ENCODE measurements around the gene MAST4.

MAST4 gene

DNA sequence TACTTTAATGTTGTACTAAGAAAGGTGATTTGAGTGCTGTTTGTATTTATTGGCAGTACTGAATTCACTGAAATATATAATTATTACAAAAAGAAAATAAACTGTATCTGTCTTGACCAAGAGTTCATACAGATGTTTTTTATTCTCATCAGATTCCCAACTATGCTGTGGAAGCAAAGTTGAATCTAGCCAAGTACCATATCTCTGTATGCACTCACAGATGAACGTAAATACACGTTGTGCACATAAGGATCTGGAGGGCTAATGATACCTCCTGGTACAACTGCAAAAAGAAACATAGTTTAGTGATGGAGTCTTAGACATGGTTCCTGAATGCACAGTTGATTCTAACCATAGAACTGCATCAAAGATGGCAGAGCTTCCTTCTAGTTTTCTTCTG, 431.0 kb downstream of the MAST4 start:
- no peak for DNase-seq

DNA sequence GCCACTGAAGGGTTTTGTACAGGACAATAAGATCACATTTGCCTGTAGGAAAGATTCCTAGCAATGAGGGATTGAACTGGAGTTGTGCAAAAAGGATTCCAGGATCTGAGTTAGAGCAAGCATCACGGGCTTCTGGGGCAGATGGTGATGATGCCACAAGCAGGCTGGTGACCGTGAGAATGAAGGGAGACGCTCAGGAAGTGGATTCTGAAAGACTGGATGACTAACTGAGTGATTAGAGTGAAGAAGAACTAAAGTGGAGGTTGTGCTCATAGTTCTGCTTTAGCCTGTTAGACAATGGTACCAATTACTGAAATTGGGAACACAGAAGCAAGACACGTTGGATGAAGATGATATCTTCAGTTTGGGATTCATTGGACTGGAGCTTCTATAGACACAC, 432.2 kb downstream of the MAST4 start:
- DNase-seq, result no peak

DNA sequence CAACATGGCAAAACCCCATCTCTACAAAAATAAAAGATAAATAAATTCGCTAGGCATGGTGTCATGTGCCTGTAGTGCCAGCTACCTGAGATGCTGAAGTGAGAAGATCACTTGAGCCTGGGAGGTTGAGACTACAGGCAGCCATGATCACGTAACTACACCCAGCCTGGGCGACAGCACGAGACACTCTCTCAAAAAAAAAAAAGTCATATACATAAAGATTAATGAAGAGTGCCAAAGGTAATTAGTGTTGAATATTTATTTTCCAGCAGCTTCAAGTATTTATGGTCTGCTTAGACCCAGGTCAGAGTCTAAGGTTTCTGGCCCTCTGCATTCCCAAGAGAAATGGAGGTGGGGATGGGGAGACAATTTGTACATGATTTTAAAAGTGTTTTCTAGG, 432.7 kb downstream of the MAST4 start:
- DNase-seq, result no peak

DNA sequence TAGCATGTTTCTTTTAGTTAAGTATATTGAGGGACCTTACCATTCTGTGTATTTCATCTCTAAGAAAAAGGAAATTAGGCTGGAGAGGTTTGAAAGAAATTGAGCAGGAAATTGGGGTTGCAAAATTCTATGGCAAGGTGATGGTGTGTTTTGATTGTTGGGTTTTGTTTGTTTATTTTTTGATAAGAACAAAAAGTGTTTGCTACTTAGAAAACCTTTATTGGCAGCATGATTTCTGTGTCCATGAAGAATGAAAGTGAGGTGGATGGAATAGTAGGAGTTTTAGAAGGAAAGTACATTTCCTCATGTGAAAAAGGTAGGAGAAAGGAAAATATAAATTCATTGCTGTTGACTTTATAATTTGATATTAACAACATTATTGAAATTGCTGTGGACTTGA, 433.3 kb downstream of the MAST4 start:
- DNase-seq, result no peak

DNA sequence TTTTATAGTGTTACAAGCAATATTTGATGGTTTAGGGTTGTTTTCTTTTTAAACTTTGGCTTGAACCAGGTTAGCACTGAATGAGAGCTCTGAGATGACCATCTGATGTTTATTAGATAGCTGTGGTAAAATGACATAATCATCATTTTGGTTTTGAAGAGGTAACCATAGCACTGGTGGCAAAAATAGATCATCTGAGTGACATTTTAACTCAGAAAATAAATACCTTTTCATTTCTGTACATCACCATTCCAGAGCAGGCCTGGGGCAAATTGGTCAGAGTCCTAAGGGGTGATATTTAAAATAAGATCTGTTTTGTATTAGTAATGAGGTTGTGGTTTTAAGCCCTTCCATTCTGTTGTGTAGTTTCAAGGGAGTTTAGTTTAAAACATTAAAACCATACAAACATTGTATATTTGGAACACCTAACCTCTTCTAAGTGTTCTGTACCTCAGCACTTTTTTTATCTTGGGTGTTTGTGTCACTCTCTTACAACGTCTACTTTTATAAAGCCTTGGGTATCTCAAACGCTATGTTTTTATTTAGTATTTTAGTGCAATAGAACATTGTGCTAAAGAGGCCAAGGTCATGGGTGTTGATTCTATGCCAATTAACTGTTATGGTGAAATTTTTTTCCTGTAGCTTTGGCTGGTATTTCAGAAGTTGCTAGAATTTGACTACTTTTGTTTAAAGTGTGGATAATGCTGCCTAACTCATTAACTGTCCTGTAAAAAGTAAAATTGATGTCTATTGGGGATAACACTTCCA, 434.3 kb downstream of the MAST4 start:
- no peak for DNase-seq

DNA sequence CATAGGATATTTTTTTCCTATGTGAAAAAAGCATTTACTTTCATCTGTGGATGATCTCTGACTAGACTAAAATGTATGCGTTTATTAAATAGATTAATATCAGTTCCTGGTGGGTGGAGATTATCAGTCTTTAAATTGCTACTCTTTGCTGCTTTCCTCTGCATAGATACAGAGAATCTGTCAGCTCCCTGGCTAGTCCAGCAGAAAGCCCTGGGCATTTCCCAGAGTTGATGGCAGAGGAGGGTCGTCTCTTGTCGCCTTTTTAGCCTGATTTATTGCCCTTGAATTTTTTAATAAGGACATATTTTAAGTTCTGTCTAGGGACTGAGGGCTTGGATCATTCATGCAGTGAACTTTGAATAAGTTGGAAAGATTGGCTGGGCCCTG, 434.9 kb downstream of the MAST4 start:
- DNase-seq, result no peak

DNA sequence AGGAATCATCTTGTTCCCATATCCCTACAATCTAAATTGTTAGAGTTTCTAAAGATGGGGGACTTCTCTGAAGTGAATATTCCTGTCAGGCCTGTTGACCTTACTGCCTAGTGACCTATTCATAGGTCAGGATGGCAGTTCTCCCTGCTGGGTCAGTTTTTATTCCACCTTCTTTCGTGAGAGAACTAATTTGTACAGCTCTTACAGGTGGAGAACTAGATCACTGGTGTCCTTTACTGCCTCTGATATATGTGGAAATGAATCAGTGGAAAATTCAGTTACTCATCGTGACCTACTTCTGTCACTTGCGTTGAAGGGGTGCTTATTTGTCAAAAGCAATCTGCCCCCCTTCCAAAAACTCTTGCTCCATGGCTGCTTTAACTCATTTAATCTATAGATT, 435.5 kb downstream of the MAST4 start:
- no peak for DNase-seq

DNA sequence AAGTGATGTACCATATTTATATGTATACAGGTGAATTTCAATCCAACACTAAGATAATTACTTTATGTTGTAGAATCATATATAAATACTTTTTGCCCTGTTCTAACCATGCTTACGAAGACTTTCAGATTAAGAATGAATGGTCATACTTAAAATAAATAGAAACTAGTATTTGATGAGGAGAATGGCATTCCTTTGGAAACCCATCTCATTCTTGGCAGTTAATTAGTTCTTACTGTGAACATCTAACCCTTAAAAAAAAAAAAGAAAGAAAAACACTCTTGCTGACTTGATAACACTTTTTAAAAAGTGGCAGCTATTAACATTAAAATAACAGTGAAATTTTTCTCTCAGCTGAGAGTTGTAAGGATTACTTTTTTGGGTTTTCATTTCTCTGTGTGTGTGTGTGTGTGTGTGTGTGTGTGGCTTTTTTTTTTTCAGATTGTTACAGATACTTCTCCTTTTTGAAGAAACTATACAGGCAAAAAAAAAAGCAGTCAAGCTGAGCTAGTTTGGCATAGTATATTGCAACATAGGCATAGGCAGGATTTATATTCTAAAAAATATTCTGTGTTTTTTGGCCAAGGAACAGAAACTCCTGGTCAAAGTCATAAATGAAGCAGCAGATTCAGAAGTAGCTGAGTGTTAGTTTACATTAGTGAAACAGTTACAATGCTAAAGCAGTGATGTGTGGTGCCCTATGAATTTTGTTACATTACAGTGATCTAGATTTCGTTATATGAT, 436.9 kb downstream of the MAST4 start:
- no peak for DNase-seq

DNA sequence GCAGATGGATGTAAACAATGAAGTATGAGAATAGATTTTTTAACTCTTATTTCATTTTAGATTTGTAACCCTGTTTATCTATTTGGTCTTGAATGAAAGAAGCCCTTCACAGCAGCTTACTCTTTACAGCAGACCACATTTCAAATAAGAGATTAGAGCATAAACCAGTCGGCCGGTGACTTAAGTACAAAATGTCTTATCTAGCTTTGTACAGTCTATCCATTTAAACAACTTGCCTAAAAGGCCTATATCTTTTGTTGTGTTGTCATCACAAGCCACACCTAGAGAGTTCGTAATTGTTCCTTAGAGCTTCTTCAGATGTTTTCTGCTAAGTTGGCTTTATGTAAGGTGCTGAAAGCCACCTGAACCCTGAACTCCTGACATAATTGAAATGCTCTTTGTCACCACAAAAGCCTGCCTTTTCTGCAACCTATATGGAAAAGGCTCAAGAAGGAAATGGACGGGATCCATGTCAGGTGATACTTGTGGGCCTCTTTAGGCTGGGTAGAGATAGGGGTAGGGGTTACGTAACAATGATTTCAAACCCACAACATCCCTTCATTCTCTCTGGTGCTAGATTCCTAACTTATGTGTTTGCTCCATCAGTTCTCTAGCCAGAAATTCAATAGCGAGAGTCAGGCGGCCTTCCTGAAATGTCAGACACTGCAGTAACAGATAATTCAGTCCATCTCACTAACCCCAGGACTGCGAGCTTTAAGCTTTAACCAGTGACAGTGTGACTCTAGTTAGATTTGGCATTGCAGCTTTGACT, 437.9 kb downstream of the MAST4 start:
- DNase-seq, result peak; percentile 54

DNA sequence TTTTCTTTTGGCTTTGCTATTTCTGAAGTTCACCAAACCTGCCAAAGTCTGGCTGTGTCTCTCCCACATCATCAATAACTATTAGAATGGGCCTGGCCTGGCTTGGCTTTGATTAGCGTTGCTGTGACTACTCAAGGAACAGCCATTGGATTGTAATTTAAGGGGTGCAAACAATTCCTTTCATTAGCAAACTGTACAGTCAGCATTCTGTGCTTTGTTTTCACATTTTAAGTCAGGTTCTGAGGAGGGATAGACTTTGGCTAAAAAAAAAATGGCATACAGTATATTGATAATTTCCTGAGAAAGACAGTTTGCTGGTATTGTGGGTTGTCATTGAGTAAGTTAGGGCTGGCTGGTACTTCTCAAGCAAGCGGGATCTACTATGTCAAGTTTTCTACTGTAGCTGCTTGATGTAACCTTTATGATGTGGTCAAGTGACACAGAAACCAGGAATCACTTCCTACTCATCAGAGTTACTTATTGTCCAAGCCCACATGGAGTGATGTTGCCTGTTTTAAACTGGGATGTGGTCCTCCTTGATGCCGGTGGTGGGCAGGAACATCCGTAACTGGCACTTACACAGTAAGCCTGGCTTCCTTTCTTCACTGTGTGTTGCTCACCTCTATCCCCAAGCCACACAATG, 439.0 kb downstream of the MAST4 start:
- no peak for DNase-seq

DNA sequence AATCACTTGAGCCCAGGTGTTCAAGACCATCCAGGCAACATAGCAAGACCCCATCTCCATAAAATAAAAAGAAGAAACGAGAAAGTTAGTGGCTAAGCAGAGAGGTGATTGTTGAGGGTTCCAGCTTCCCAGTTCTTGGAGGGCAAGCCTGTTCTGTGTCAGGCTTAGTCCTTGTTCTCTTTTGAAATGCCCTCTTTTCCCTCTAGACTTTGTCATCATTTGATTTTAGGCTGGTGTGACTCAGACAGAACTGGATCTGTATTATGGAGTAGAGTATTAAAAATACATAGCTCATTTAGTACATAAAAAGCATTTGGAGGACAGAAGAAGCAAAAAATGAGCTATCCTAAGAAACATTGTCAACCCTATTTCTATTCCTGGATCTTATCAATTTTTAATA, 441.0 kb downstream of the MAST4 start:
- DNase-seq, result no peak

DNA sequence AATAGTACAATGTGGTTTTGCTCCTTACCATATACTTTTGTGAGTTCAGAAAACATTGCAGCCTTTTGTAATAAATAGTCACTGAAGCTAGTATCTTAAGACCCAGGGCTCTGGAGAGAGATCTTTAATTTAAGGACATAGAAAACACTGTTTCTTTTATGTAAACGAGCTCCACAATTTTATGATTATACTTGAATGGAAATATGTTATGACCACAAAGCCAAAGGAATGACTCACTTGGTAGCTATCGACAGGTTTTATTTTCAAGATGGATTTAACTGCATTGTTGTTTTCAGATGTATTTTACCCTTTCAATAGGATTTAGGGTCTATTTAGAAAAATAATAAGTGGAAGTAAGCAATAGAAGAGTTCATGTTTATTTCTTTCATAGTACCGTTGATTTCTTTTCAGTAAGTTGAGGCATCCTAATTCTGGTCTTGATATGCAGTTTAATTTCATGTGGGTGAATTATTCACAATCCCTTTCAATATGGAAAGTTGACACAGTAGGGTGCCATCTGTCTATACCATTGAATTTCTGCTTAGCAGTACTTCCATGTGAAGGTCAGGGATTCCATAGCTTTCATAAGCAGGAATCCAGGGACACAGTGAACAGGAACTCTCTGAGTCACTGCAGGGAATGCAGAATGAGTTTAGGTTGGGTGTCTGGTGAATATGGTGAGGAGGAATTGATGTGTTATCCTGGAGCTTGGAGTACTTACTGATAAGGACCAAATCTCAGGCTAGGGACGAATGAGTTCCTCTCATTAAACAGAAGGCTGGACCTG, 442.8 kb downstream of the MAST4 start:
- DNase-seq, result peak; percentile 88

DNA sequence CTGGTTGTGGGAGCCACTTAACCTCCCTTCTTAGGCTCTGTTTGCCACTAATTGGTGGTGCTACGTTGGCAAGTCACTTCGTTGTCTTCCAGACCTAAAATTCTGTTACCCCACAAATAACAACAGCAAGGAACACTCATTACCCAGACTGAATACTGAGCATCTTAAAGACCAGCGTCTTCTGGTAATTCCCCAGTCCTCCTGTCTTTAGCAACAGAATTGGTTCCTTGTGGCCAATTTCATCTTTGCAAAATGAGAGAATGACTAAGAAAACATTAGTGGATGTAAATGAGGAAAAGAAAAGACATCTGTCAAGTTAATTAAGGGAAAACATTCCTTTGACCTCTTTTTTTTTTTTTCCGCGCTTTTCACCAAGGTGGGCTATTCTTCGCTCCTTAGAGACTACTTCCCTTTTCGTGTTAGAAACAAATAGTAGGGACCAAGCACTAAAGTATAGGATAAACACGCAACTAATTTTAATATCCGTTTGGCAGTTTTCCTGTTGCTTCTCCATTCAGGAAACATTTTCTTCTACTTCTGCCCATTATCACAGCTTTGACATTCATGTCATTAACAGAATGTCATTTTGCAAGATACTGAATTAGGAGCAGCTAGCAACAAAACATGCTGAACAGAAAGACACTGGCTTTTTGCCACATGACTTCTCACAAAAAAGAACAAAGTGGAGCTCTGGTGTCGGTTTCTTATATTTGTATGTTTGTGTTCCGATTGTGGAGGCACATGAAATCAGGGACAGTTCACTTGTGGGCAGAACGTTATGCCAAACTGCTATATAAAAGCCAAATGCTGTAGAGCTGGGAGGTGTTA, 446.2 kb downstream of the MAST4 start:
- no peak for DNase-seq

DNA sequence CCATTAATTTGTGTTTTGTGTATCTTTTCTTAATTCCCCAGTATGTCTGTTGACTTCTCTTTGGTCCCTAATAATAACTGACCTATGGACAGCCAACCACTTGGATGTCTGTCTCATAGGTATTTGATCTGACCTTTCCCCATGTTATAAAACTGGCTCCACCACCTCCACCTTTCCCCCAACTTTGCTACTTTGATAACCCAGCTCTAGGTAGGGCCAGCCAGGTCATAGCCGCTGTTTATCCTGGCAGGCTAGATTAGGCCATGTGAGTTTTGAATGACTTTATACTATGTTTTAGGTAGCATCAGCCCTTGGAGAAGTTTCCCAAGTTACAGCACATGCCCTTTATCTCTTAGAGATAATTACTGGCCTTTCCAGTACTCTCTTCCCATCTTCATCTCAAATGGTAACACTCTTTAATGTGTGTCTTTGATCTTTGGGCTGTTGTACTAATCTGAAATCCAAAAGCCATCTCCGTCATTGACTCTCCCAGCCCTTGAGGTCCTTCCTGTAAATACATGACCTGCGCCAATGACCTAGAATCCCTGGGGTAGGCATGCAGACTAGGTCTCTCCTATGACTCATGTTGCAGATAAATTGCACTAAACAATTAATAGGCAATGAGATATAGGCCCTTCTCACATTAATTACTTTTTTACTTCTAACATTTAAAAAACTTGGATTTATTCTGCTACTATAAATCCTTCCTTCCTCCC, 447.8 kb downstream of the MAST4 start:
- no peak for DNase-seq

DNA sequence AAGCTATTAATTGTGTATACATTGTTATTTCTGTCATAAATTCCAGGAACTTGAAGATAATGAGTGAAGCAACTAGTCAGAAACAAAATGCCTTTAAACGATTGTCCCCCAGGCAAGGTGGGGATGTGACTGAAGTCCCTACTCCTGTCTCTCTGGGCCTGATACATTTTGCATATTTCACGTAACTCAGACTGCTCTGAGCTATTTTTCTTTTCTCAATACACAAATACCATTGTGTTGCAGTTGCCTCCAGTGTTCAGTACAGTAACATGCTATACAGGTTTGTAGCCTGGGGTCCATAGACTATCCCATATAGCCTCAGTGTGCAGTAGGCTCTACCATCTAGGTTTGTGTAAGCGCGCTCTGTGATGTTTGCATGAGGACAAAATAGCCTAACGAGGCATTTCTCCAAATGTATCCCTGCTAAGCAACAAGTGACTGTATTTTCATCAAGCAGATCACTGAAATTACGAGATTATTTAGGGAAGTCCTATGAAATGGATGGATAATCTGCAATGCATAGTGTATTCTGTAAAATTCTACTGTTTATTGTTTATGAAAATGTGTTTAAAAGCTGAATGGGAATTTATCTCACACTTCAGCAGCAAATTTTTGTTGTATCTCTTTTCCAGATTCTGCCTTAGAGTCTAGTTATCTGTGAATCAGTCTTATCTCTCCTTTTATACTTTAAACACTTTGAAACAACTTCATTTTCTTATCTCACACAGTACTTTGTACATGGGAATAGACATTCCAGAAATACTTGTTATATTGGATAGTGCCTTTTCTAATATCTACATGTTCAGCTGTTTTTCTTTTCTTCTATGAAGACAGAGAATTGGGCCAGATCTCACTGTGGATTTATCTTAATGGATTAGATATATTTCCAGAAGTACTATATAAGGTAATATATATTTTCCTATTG, 449.9 kb downstream of the MAST4 start:
- DNase-seq, result peak; percentile 65

DNA sequence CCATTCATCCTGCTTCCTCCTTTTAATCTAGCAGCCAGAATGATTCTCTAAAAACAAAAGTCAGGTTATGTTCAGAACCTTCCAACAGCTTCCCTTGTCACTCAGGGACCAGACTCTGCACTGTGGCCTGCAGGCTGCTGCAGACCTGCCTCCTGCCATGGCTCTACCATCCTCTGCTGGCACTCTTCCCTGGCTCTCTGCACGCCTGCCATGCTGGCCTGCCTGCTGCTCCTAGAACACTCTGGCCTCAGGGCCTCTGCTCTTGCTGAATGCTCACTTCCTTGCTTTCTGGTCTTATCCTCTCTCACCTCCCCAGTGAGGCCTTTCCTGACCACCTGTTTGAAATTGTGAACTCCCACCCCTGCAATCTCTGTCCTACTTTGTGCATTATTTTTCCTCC, 451.0 kb downstream of the MAST4 start:
- DNase-seq, result peak; percentile 57

DNA sequence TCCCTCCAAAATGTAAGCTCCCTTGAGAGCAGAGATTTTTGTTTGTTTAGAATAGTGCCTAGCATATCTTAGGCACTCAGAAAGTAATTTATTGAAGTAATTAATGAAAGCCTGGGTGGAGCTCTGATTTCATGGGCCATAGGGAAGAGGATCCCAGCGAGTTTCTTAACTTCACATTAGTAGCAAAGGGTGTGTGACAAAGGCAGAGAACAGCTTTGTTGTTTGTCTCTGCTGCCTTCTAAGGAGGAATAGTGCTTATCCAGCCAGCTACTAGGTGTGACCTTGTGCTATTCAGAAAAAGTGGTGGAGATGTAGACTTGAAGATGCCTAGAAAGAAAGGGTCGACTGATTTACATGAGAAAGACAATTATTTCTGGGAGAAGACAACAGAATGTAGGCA, 451.4 kb downstream of the MAST4 start:
- DNase-seq, result no peak

DNA sequence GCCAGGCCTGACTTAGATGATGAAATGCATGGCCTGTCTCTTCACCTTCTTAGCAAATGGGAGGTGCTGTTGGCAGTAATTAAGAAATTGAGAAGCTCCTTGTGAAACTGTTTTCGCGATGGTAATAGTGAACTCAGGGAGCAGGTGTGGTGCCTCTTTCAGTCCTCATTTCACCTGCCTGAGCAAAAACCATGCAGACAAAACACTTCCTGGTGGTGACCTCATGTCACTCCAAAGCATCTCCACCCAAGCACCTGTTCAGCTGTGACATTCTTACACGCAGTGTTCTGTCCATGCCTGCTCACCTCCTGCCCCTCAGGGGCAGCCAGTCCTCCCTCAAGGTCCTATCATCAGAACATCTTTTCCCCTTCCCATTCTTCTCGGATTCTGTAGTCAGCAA, 453.9 kb downstream of the MAST4 start:
- no peak for DNase-seq

DNA sequence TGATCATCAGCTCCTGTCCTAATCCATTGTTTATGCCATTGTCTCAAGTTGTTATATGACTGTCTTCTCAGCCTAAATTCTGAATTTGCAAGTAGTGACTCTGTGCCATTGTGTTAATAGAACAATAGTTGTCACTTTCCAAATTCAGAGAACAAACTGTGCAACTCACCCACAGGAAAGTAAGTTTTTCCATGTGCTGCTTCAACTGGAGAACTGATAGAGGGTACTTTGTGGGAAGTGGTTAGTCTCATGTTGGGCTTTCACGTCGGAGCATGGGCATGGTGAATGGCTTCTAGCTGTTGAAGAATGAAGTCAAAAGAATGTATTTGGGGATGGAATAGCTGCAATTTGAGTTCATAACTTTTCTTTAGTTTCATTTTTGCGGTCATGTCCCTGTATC, 454.4 kb downstream of the MAST4 start:
- no peak for DNase-seq

DNA sequence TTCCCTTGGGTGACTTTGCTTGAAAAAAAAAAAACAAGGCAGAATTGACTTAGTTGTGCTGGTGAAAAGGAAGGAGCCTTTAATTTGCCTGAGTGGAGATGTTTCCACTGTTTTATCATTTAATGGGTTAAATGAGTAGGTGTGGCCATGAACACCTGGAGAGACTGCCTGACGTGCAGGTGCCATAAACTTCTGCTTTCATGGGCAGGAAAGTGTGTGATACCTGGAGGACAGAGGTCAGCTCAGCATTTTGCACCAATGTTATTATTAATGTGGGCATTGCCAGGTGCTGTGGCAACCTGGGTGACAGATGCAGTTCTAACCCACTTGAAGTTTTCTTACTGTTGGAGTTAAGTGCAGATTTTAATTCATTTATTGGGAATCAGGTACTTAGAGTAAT, 455.0 kb downstream of the MAST4 start:
- DNase-seq, result no peak
